ENCODE measurements around the gene INPP4B. TPM values are rescaled to one million over a fixed set of nuclear protein-coding genes. Genes with fewer than 3 reads are reported as not detected.

The INPP4B gene
- total and polyA plus RNA-seq, 2 of the 4 experiments (the other 2 are of a cell fraction) = 1.8 to 14.0 TPM

DNA sequence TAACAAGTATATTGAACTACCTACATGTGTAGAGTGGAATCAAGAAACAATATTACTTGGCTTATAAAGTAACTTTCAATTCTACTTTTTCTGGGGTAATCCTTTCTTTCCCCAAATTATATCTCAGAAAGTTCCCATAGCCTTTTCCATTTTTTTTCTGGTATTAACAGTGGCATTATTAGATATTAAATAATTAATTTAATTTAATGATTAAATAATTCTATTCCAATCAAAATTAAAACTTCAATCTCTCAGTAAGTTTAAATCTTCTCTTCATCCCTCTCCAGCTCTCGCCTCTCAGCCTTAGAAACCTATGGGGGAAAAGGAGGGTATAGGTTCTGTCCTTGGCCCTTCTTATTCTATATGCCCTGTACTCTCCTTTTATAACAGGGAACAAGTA lies 262.4 kb downstream of the INPP4B start:
- no peak overlapping the region for H2AFZ ChIP-seq (replicated peaks; ENCODE audit: low read length, poor library complexity)
- no peak overlapping the region for H2AK5ac ChIP-seq (ENCODE audit: low read depth, low read length)
- no peak overlapping the region for H2BK5ac ChIP-seq (ENCODE audit: low read depth, low read length, poor library complexity, severe bottlenecking)
- no peaks in the 10 kb centered on the region for H3K4me1 ChIP-seq (ENCODE audit: control insufficient read depth, insufficient read depth, low read length)
- DNase-seq (no peak), ATAC-seq (ENCODE audit: low read depth) (no peak)
- no peak overlapping the region for H3K4me3 ChIP-seq (ENCODE audit: insufficient read depth, low read depth, low read length)
- no peaks in the 10 kb centered on the region for H4K20me1 ChIP-seq (ENCODE audit: insufficient read depth, low read length)
- H2BK120ac ChIP-seq (ENCODE audit: low read depth, low read length) = no peak overlapping the region
- no peak overlapping the region for H3K56ac ChIP-seq (ENCODE audit: extremely low read depth, insufficient read depth, low read length)
- no CpG with 5 or more reads among the region's 1 CpG for WGBS, 2 experiments (ENCODE audit: extremely low coverage in 2 of 2, insufficient read length in 1 of 2)
- TF ChIP-seq BHLHE40 (IDR thresholded peaks at IDR 0.05; ENCODE audit: low read depth, low read length) = no peak
- TF ChIP-seq MXI1 (IDR thresholded peaks at IDR 0.05; ENCODE audit: borderline replicate concordance, low read depth, low read length) = no peak
- no peak for TF ChIP-seq RCOR1 (IDR thresholded peaks at IDR 0.05; ENCODE audit: insufficient replicate concordance, low read length)
- TF ChIP-seq, protein P1, sequence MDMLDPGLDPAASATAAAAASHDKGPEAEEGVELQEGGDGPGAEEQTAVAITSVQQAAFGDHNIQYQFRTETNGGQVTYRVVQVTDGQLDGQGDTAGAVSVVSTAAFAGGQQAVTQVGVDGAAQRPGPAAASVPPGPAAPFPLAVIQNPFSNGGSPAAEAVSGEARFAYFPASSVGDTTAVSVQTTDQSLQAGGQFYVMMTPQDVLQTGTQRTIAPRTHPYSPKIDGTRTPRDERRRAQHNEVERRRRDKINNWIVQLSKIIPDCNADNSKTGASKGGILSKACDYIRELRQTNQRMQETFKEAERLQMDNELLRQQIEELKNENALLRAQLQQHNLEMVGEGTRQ (IDR thresholded peaks at IDR 0.05; ENCODE audit: low read depth, low read length) = no peak
- no peak for TF ChIP-seq CHD1 (IDR thresholded peaks at IDR 0.05; ENCODE audit: low read depth, low read length)
- no peak for TF ChIP-seq CEBPB (IDR thresholded peaks at IDR 0.05; ENCODE audit: low read depth, low read length)
- no peak for TF ChIP-seq FOS (IDR thresholded peaks at IDR 0.05; ENCODE audit: low read depth, low read length)
- no peak overlapping the region for H2BK15ac ChIP-seq (ENCODE audit: low read depth, low read length)
- H3K18ac ChIP-seq (ENCODE audit: low read depth, low read length) = no peak overlapping the region
- H3K9ac ChIP-seq (ENCODE audit: low read depth, low read length) = no peak overlapping the region
- no peak overlapping the region for H4K8ac ChIP-seq (ENCODE audit: low read depth in 2 of 2, low read length in 2 of 2)
- no TSS peak for BruUV-seq (replicated peaks)
- dilution Hi-C loops (cut with HindIII; ENCODE audit: low sequenced_read_pairs, unreplicated experiment) (no loop called here), intact Hi-C loops (cut with micrococcal nuclease) (no loop called here), in situ Hi-C loops (cut with MboI; ENCODE audit: low sequenced_read_pairs) (no loop called here)
- no peaks in the 10 kb centered on the region for H3K79me1 ChIP-seq (ENCODE audit: low read depth in 1 of 2, low read length in 2 of 2)
- H3K9me3 ChIP-seq (ENCODE audit: control insufficient read depth, insufficient read depth, low read length) = no peaks in the 10 kb centered on the region
- H3K9me1 ChIP-seq (ENCODE audit: insufficient read depth, low read length) = no peaks in the 10 kb centered on the region
- no peak overlapping the region for H3K4ac ChIP-seq (ENCODE audit: low read depth, low read length)
- no peak overlapping the region for H2BK20ac ChIP-seq (ENCODE audit: low read depth, low read length)
- H3K27ac ChIP-seq (ENCODE audit: insufficient read depth, low read length) = no peak overlapping the region
- H2AK9ac ChIP-seq (replicated peaks; ENCODE audit: low read depth, low read length, poor library complexity) = no peak overlapping the region
- no peaks in the 10 kb centered on the region for H3K36me3 ChIP-seq (ENCODE audit: control insufficient read depth, insufficient read depth, low read length)
- ChIA-PET POLR2A (ENCODE audit: unreplicated experiment) (no interaction called here), CTCF (no interaction called here)
- H3K23ac ChIP-seq (ENCODE audit: low read depth, low read length) = no peak overlapping the region
- H4K91ac ChIP-seq (ENCODE audit: insufficient read depth, low read depth, low read length) = no peak overlapping the region
- H4K5ac ChIP-seq (ENCODE audit: low read depth, low read length) = no peak overlapping the region
- H3K14ac ChIP-seq (replicated peaks; ENCODE audit: low read depth, low read length) = no peak overlapping the region
- no peaks in the 10 kb centered on the region for H3K27me3 ChIP-seq (ENCODE audit: control insufficient read depth, insufficient read depth, low read length)
- no peak overlapping the region for H3K4me2 ChIP-seq (ENCODE audit: low read depth, low read length)
